GM19467 (cell line): ENCODE data around the gene PLXNA2.

Source experiments
- ATAC-seq: cut with Tn5 transposase; IDR thresholded peaks from one replicate; pipeline ENCODE4 v1.9.1; 2021; ENCODE audit warnings: mild to moderate bottlenecking, moderate library complexity; ENCODE audit not compliant: unreplicated experiment

The PLXNA2 gene

DNA sequence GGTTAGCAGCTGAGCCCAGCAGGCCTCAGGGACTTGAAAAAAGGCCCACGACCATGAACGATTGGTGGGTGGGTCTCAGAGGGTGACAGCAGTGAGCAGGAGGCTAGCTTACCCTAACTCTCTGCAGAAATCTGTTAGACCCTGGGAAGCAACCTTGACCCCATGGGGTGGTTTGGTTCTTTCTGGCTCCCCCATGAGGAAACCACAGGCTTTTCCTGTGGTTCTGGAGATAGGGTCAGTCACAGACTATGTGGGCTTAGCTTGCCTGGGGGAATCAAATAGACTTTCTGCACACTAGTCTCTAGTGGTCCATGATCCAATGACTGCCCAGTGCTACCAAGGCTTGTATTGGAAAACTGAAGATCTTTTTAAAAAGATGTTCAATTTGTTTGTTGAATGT, 118.1 kb downstream of the PLXNA2 start:
- no peak for ATAC-seq

DNA sequence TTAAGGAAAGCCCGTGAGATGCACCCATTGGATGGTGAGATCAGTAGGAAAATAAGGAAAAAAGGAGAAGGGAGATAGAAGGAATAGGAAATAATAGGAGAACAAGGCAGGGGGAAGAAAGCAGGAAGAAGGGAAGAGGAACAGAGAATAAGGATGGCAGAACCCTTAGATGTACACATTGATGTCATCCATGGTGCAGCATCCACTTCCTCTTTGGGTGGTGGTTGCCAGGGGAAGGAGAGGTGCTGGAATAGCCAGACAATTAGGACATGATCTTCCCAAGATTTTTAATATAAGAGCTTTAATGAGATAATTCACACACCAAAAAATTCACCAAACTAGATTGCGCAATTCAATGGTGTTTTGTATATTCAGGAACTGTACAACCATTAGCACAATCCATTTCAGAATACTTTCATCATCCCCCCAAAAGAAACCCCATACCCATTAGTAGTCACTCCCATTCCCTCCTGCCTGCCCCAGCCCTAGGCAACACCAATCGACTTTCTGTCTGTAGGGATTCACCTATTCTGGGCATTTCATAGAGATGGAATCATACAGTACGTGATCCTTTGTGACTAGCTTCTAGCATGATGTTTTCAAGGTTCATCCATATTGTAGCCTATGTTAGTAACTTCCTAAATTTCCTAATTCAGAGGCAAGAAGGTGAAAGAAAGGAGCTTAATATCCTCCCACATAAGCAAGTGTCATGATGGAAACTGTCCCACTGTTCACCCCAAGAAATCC, 121.4 kb downstream of the PLXNA2 start:
- no peak for ATAC-seq

DNA sequence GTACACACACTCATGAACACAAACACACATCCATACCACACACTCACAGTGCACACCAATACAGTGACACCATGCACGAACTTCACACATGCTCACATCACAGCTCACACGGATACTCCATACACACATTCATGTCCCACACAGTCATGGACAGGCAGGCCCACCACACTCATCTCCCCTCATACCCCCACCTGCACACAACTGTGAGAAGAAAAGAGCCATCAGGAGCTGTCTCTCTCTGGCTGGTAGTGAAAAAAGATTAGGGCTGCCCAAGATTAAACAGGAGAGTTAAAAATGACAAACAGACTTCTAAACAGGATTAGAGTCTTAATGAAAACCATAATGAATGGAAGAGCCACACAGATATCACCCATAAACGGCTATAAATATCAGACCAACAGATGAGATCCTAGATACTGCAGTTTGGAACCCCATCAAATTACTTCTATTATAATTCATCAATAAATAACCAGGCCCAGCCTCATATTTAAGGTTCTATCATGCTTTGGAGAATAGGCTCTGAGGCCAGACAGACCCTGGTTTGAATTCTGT, 122.3 kb downstream of the PLXNA2 start:
- ATAC-seq: no peak

DNA sequence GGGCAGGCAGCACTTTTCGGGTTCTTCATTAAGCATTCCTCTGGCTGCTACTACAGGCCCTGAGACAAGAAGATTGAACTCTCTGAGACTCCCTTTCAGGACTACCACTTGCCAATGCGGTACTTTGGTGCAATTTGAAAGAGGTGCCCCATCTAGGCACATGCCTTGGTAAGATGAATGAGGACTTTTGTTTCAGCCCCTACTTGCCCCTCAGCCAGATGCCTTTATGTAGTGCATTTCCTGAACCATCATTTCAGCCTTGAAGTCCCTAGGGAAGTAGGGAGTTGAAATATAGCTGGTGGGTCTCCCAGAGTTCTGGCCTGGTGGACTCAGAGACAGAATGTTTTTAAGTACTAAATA, 123.8 kb downstream of the PLXNA2 start:
- no peak for ATAC-seq

DNA sequence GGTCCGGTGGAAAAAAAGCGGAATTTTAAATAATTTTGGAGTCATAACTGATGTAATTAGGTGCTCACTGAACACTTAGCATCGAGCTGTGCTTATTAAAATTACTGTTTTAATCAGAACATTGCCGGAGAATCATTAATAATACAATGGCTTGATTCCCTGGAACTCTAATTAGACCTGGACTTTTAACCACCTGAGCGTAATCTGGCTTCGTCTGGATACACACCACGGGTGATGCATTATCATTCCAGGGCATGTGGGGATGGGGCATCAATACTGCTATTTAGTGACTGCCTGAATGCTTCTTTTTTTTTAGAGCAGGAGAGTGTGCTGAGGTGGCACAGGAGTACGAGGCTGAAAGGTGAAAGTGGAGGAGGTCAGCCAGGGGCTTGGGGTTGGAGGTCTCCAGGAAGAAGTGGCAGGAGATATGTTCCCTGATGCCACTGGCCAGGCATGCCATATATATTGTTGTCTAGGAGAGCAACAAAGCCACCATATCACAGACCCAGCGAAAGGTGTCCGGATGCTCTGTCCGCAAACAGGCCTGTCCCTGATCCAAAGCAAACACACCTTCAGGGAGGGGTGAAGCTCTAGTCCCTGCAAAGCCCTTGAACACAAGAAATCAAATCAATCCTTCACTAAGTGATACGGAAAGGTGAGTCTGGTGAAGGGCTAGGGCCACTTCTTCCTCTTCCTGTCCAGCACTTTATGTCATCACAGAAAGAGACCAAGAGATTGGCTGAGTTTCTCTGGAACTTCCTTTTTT, 125.2 kb downstream of the PLXNA2 start:
- no peak for ATAC-seq

DNA sequence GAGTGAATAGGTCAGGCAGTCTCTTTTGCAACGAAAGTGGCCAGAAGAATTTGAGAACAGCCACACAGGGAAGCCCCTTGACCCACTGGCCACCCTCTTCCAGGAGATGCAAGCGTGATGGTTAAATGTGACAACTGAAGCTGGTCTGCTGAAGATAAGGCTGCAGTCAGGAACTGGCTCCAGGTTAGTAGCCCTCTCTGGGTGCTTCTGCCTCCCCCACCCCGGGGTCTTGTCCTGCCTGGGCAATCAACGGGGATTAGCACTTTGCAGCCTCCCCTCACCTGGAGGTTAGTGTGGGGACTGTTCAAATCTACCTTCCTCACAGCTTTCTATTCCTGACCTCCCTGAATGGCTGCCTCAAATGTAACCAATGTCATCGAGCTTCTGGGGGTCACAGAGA, 125.9 kb downstream of the PLXNA2 start:
- ATAC-seq: no peak

DNA sequence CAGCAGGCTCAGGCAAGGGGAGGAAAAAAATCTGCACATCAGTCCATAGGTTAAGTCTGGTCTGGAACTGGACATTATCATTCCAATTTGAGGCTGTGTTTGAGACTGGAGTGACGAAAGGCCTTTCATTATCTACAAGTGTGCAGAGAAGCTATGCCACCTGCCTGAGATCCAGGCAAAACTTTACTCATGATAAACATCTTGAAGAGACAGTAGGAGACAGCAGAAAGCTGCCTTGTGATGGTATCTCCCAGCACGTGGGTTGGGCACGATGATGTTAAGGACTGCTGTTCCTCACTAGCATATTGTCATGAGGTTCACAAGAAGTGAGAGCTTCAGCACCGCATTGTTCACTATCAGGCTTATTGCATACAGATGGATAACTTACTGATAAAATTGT, 126.4 kb downstream of the PLXNA2 start:
- no peak for ATAC-seq

DNA sequence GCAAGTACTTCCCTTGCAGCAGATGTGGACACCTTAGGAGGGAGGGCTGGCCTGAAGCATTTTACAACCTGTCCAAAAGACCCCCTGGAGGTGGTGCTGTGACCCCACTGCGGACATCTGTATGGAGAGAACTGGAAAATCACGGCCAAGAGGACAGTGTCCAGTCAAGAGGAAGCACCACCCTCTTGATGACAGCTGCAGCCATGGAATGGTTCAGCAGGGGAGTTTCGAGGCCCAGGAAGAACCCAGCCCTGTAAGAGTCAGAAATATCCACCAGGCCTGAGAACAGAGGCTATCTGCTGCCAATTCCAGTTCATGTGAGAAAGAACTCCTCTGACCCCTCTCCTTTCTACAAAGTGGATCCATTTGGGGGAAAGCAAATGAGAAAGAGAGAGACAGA, 126.8 kb downstream of the PLXNA2 start:
- ATAC-seq: no peak

DNA sequence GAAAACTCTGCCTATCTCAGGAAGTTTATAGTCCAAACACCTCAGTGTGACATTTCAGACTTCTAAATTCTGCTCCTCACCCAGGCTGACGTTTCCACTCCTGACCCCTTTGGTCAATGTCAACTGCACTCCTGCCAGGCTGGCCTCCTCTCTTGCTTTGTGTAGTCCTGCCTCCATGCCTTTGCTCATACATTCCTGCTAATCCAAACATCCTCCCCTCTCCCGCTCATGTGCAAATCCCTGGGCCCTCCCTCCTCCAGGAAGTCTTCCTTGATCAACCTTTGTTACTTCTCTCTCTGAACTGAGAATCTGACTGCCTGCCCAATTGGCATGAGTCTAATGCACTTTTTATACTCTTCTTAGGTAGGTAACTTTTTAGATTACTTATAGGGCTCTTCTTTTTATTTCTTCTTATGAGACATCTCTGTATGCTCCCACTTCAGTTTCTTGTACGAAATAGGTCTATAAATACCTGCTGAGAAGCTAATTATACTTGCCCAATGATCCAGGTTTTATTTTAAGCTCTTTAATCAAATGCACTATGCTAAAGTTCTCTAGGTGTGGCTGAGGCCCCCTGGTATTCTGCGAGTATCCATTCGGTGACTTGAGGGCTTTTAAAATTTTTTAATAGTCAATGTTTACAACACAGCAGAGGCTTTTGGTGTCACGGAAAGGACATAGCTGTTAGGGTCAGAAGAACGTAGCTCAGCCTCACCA, 128.1 kb downstream of the PLXNA2 start:
- ATAC-seq: no peak

DNA sequence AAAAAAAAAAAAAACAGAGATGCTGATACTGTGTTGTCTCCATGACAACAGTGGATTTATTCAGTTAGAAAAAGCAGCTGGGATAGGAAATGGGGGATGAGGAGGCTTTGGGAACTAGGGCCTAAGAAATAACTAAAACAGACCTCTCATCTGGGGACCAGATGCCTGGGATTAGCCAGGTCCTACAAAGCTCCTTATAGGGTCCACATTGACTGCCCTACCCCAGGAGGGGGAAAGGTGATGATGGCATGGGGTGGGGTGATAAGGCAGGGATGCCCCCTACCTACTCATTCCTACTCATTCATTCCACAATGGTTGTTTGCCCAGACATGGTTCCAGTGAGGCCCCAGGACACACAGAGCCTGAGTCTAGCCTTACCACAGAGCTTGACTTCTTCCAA, 131.2 kb downstream of the PLXNA2 start:
- ATAC-seq: no peak

DNA sequence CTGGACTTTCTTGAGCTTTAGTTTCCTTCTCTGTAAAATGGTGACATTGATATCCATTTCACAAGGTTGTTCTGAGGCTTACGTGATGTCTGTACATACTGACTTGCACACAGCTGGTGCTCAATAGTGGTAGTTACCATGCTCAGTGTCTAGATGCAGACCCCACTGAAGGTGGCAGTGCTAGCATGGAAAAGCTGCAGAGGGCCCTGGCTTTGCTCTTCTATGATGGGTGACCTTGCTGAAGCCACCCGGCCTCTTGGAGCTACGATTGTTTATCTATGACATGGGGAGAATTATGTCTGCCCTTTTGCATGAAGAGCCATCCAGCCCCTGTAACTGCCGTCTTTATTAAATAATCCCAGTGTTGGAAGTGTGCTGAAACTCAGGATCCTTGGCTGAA, 131.8 kb downstream of the PLXNA2 start:
- no peak for ATAC-seq

DNA sequence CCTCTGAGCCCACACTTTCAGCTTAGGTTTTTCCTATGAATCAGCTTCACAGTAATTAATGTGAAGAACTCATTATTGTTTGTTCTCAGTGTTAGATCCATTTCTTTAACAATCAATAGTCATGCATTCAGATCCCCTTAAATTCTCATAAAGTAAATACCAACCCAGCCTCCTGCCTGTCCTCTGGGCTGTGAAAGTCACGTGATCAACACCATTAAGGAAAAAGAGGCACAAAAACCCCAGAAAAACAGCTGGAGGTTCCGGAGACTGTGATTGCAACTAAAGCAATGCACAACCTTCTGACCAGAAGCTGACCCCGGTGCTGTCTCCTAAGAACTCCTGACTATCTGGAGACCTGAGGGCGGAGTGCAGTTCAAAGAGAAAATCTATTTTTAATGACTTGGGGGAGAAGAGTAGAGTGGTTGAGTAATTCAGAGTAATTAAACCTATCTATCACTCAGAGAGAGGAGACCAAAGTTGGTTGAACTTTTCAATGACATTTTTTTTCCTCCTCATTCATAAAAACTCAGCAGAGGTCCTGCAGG, 132.5 kb downstream of the PLXNA2 start:
- ATAC-seq: no peak

DNA sequence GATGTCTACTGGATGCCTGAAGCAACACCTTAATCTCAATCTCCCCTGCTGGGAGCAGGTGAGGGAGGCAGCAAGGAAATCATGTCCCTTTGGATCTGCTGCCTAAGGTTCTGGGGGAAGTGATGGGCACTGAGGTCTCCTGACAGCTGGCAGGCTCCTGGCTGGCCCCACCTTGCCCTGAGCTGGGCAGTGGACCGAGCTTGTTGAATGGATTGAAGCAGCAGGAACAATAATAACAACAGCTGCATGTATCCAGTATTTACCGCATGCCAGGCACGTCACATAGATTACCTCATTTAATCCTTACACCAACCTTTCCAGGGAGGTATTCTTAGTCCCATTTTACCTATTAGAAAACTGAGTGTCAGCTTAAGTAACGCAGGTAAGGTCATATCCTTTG, 133.9 kb downstream of the PLXNA2 start:
- no peak for ATAC-seq

DNA sequence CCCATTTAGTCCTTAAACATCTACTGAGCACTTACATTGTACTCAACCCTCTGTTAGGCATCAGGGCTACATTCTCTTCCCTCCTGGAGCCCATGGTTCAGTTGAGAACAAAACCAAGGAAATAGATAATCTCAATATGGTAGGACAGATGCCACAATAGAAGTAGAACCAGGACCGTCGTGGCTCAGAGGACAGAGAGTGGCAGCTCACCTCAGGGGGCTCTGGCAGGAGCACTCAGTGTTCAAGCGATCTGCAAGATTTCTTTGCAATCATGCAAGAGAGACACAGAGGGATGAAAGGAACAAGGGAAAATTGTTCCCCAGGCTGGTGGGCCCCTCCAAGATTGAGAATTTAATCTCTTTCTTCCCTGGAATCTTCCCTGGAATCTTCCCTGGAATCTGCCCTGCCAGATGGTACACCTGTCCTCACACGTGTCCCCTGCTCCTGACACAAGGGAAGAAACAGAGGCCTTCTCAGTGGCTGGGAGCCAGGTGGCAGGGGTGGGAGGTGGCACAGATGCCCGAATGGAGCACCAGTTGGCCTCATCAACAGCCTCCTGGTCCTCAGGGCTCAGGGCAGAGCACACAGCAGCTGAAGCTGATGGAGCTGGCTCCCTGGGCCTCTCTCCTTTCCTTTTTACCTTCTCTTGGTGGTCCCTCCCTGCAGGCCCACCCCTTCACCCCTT, 135.4 kb downstream of the PLXNA2 start:
- ATAC-seq: no peak

DNA sequence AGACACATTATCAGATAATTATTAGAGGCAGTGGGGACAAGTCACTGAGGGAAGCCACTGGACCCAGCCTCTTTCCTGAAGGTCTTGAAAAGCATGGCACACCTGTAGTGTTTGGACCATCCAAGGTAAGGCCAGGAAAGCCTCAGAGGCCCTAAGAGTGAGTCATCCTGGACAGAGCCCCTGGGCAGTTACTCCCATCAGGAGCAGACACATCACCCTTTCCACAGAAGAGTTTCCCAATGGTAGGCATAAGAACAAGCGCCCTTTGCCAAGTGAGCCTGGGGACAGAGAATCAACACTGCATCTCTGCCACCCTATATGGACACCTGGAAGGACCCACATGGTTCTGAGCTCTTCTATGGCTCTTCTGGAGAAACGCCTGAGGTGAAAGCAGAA, 136.0 kb downstream of the PLXNA2 start:
- no peak for ATAC-seq

DNA sequence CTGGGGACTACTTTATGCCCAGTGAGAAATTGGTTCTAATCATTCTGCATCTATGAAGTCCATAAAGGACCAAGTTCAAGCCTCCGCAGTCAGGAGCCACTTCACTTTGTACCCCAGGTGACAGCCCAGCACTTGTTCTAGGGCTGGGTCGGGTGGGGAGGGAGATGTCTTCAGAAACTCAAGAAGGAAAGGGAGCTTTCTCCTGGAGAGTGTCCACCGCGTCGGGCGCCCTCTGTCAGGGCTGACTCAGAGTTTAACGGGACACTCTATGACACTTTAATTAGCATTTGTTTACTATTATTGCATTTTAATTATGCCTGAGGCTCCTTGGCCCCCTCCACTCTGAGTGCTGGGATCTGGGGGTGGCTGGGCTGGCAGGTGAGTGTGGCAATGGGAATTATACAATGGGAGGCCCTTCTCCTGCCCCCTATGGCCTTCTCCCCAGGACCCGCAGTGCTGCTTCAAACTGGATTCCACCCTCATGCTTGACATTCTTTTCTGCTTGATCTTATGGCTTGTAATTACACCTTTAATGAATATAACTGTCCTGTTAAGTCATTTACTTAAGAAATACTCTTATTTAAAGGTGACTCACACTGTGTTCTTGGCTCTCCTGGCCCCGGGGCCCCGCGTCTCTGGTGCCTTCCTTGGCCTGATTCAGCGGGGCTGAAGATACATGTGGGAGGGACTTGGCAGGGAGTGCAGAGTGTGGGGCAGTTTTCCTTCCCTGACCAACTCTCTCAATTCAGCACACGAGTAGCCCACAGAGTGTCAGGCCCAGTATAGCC, 136.6 kb downstream of the PLXNA2 start:
- no peak for ATAC-seq

DNA sequence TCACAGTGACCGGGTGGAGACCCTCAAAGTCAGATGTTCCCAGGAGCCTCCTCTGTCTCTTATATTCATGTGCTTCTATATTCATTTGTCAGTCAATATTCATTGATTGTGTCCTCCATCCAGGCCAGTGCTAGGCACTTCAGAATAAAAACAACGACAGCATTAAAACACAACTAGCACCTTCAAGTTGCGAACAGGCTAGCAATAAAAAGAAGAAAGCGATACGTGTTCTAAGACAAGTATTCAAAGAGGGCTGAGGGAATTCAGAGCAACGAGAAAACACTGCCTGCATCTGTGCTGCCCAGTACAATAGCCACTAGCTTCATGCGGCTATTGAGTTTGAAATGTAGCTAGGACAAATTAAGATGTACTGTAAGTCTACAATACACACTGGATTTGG, 138.0 kb downstream of the PLXNA2 start:
- no peak for ATAC-seq

DNA sequence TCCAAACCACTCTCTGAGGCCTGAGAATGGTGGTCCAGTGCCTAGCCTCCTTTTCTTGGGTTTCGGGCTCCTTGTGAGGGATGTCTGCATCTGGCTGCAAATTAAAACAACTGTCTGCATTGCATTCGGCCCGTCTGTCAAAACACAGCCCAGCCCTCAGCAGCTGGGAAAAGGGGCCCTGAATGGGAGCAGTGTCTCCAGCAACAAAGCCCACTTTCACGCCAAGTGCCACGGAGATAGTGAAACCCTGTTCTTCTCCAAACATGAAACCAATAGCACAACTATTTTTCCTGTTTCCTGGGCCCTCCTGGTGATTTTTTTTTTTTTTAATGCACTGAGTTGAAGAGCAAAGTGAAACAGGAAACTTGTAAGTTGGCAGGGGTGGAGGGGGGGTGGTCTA, 138.4 kb downstream of the PLXNA2 start:
- ATAC-seq: no peak

DNA sequence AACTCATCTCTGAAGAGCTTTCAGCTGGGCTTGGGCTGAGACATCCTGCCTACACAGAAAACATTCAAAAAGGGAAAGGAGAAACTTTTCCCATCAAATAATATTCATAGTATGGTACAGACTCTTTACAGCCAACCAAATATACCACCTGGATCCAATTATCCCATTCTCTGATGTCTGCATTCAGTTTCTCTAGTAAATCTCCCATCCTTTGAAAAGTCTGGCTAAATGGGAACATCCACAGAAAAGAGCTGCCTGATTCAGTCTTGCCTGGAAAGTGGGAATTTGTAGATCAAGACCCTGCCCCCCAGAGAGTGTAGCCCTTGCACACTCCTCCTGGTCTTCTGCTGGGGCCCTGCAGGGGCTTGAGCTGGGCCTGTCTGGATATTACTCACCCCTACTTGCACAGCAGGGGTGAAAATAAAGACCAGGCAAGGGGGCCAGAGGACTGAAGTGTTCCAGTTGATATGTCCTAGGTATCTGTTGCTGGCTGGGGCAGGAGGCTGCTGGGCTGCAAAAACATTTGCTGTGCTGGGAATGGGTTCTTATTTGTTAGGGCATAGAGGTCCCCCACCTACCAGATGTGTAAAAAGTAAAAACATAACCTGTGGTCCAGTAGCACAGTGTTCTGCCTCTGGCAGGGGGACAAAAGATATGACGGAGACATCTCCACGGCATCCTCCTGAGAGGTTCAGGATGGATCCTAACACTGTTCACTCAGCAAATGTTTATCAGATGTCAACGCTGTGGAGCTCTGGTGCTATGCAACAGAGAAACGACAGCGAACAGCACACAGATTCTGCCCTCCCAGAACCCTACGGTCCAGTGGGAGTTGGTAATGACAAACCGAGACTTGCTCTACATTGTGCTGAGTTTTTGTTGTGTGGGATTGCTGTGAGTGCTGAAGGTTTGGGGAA, 140.3 kb downstream of the PLXNA2 start:
- ATAC-seq: no peak
